Natural killer cell (primary cell): Measurements from ENCODE around the gene CTIF. TPM values are rescaled to one million over a fixed set of nuclear protein-coding genes. Genes with fewer than 3 reads are reported as not detected.

Source experiments
- ATAC-seq, 3 donors: fragments of 150-1000 bp in 2 of 3; fragments of 200-7000 bp in 1 of 3; cut with Tn5 transposase; 1 replicate in 1 of 3; 2 replicates in 2 of 3; pipeline ENCODE4 v1.10.0; 2021; ENCODE audit warnings: mild to moderate bottlenecking in 2 of 3, moderate library complexity in 2 of 3
- DNase-seq, 2 donors: peaks; one replicate each; pipeline versions ENCODE4 v3.0.0 to v3.0.0-alpha.2; 2013 to 2021; ENCODE audit warnings: mixed read lengths in 1 of 2
- H3K27ac ChIP-seq: one replicate; pipeline ENCODE4 v1.5.1; 2013; ENCODE audit warnings: mild to moderate bottlenecking, low read length
- H3K27me3 ChIP-seq: one replicate; pipeline ENCODE4 v1.6.1; 2013; ENCODE audit warnings: low read length; ENCODE audit not compliant: control insufficient read depth, insufficient read depth
- H3K36me3 ChIP-seq: one replicate; pipeline ENCODE4 v1.6.1; 2013; ENCODE audit warnings: low read length; ENCODE audit not compliant: control insufficient read depth, insufficient read depth
- H3K4me1 ChIP-seq: one replicate; pipeline ENCODE4 v1.6.1; 2013; ENCODE audit warnings: low read length; ENCODE audit not compliant: control insufficient read depth, insufficient read depth
- H3K4me3 ChIP-seq: one replicate; pipeline ENCODE4 v1.5.1; 2013; ENCODE audit warnings: low read length
- H3K9me3 ChIP-seq: one replicate; pipeline ENCODE4 v1.6.1; 2013; ENCODE audit warnings: low read length; ENCODE audit not compliant: control insufficient read depth, insufficient read depth
- H3K27ac Mint-ChIP-seq, 2 donors: one replicate each; pipeline ENCODE4 v1.8.0; 2022; ENCODE audit warnings: mild to moderate bottlenecking in 2 of 2, mixed read lengths in 2 of 2, moderate library complexity in 1 of 2
- H3K27me3 Mint-ChIP-seq, 2 donors: one replicate each; pipeline ENCODE4 v1.8.0; 2022; ENCODE audit warnings: low read depth in 2 of 2, mixed read lengths in 2 of 2
- H3K36me3 Mint-ChIP-seq: one replicate; pipeline ENCODE4 v1.8.0; 2022; ENCODE audit warnings: mixed read lengths
- H3K4me1 Mint-ChIP-seq, 2 donors: one replicate each; pipeline ENCODE4 v1.8.0; 2022; ENCODE audit warnings: mixed read lengths in 2 of 2
- H3K4me3 Mint-ChIP-seq: one replicate; pipeline ENCODE4 v1.8.0; 2022; ENCODE audit warnings: mild to moderate bottlenecking, moderate library complexity, mixed read lengths
- H3K9me3 Mint-ChIP-seq, 2 donors: one replicate each; pipeline ENCODE4 v1.8.0; 2022; ENCODE audit warnings: mixed read lengths in 2 of 2
- CTCF ChIP-seq: fragments of 200-600 bp; IDR thresholded peaks from one replicate; pipeline ENCODE4 v1.8.0; 2022; ENCODE audit warnings: antibody characterized with exemption
- WGBS: methylation state at CpG from one replicate; pipeline ENCODE4 v1.1.7; 2013; ENCODE audit warnings: missing lambda C conversion rate; ENCODE audit not compliant: insufficient coverage; 5-methylcytosine and 5-hydroxymethylcytosine counted together
- intact Hi-C: fragments of 100-400 bp; cut with micrococcal nuclease; formaldehyde crosslinking; loops from one replicate; pipeline ENCODE4 v1.14.2; 2022
- total RNA-seq, 4 donors: library from RNA; stranded (reverse); fragments of 120-200 nt in 1 of 4; gene quantifications; one replicate each; pipeline versions ENCODE4 v1.2.3 to v1.2.4, GENCODE V29; 2013 to 2022

Gene CTIF
- total RNA-seq, 3 donors from 2014 or later (not counting 1 experiment from before 2014, with no cell fraction given), result 6.9 to 10.2 (median 8.2) TPM

DNA sequence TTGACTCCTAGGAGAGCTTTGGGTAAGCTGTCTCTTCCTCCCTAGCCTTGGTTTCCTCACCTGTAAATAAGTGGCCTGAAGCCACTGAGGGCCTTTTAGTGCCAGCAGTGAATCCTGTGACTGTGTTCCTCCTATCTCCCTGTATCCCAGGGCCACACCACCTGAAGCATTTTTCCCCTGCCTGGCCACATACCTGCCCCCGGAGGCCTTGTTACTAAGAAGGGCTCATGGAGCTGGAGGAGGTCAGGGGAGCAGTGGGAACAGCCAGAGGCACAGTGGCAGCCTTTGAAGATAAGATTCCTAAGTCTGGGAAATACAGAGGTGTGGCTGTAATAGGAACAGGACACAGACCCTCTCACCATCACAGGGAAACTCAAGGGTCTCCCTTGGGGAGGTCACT lies 249.5 kb downstream of the CTIF start:
- WGBS, result 100% methylated on average over 1 of the region's 1 CpG
- H3K27ac Mint-ChIP-seq, result no peak overlapping the region
- no peak for ATAC-seq
- Histone ChIP-seq H3K27me3 (no peaks in the 10 kb centered on the region), H3K36me3 (no peaks in the 10 kb centered on the region), H3K4me3 (no peak overlapping the region), H3K9me3 (no peaks in the 10 kb centered on the region), H3K4me1 (peaks cover 36% of the 10 kb centered on the region), H3K27ac (no peak overlapping the region)
- TF ChIP-seq CTCF, result no peak
- H3K4me3 Mint-ChIP-seq, result no peak overlapping the region
- DNase-seq, result no peak
- no peaks in the 10 kb centered on the region for H3K36me3 Mint-ChIP-seq
- intact Hi-C loops, result no loop called here
- H3K27me3 Mint-ChIP-seq, result no peaks in the 10 kb centered on the region
- no peaks in the 10 kb centered on the region for H3K9me3 Mint-ChIP-seq
- peaks cover 20 to 43% of the 10 kb centered on the region in 2 donors for H3K4me1 Mint-ChIP-seq

DNA sequence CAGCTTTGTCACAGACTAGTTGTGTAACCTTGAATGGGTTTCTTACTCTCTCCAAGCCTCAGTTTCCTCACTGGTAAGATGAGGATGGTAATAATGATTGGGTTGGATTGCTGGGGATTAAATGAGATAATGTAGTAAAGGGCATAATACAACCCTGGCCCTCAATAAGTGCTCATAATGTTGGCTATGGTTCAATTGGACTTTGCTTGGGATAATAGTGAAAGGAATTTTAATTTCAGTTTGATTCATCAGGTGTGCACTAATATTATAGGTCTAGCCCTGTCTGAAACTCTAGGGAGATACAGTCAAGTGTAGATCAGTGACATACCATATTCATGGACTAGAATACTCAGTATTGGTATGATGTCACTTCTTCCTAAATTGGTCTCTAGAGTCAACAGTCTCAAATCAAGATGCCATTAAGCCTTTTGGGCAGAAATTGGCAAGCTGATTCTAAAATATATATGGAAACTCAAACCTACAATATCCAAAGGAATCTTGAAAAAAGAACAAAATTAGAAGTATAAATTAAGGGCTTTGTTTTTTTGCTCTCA lies 250.5 kb downstream of the CTIF start:
- Mint-ChIP-seq H3K9me3 (no peaks in the 10 kb centered on the region), H3K4me1 (peaks cover 14 to 36% of the 10 kb centered on the region in 2 donors), H3K27me3 (no peaks in the 10 kb centered on the region), H3K27ac (no peak overlapping the region), H3K4me3 (no peak overlapping the region), H3K36me3 (no peaks in the 10 kb centered on the region)
- no peaks in the 10 kb centered on the region for H3K9me3 ChIP-seq
- no peak overlapping the region for H3K27ac ChIP-seq
- H3K4me3 ChIP-seq, result no peak overlapping the region
- DNase-seq (no peak), ATAC-seq (no peak)
- no peaks in the 10 kb centered on the region for H3K27me3 ChIP-seq
- no peak for TF ChIP-seq CTCF
- intact Hi-C loops, result no loop called here
- peaks cover 27% of the 10 kb centered on the region for H3K4me1 ChIP-seq
- no peaks in the 10 kb centered on the region for H3K36me3 ChIP-seq

DNA sequence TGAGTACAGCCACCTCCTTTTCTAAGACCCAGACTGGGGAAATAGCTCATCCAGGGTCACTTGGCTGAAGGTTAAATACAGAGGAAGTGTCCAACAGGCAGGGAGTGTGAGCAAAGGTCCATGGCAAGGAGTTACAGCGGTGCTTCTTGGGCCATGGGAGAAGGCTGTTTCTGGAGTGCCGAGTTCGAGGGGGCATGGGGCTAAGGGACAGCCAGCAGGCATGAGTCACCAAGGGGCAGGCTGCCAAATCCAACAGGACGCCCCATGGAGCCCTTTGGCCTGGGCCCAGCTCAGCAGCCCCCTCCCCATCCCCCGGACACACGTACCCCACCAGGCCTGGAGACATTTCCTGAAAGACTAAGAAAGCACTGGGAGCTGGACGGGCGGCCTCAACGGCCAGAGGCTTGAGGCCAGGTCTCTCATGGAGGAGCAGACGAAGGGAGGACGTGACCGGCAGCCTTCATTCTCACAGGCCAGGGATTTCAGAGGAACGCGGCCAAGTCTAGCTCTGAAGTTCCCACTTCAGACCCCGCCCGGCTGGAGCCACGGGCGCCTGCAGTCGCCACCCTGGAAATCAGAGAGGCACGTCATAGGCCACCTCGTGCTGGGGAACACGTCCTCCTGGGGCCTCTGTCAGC lies 251.5 kb downstream of the CTIF start:
- peaks cover 4 to 35% of the 10 kb centered on the region in 2 donors for H3K4me1 Mint-ChIP-seq
- Histone ChIP-seq H3K4me3 (no peak overlapping the region), H3K9me3 (no peaks in the 10 kb centered on the region), H3K27me3 (no peaks in the 10 kb centered on the region), H3K36me3 (no peaks in the 10 kb centered on the region), H3K4me1 (peaks cover 16% of the 10 kb centered on the region), H3K27ac (no peak overlapping the region)
- TF ChIP-seq CTCF, result no peak
- no peak for DNase-seq
- H3K27me3 Mint-ChIP-seq, result no peaks in the 10 kb centered on the region
- no peaks in the 10 kb centered on the region for H3K9me3 Mint-ChIP-seq
- H3K4me3 Mint-ChIP-seq, result no peak overlapping the region
- no peaks in the 10 kb centered on the region for H3K36me3 Mint-ChIP-seq
- H3K27ac Mint-ChIP-seq, result no peak overlapping the region
- WGBS, result 96% methylated on average over 22 of the region's 22 CpGs
- intact Hi-C loops, result no loop called here
- no peak for ATAC-seq
